HG02884 (cell line): ENCODE results near the gene TCF7L1.

ENCODE experiments used
- ATAC-seq: cut with Tn5 transposase; IDR thresholded peaks from one replicate; pipeline ENCODE4 v1.9.1; 2021; ENCODE audit warnings: mild to moderate bottlenecking, moderate library complexity; ENCODE audit not compliant: unreplicated experiment

Gene TCF7L1

DNA sequence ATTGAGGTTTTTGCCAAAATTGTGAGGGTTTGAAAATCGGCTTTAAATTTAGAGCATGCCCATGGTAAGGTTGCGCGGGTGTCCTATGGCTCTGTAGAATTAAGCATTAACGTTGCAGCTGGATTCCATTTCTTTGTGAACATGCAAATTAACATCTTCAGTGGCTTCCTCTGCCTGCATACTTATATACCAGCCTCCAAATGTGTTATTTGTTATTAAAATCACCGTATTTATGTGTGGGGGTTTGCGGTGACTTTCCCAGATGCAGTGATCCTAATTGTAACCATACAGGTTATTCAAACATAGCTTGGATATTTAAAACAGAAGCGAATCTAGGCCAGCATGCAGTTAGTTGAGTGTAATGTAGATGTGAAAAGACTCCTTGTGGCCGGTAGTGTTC lies 114.4 kb downstream of the TCF7L1 start:
- ATAC-seq, result no peak

DNA sequence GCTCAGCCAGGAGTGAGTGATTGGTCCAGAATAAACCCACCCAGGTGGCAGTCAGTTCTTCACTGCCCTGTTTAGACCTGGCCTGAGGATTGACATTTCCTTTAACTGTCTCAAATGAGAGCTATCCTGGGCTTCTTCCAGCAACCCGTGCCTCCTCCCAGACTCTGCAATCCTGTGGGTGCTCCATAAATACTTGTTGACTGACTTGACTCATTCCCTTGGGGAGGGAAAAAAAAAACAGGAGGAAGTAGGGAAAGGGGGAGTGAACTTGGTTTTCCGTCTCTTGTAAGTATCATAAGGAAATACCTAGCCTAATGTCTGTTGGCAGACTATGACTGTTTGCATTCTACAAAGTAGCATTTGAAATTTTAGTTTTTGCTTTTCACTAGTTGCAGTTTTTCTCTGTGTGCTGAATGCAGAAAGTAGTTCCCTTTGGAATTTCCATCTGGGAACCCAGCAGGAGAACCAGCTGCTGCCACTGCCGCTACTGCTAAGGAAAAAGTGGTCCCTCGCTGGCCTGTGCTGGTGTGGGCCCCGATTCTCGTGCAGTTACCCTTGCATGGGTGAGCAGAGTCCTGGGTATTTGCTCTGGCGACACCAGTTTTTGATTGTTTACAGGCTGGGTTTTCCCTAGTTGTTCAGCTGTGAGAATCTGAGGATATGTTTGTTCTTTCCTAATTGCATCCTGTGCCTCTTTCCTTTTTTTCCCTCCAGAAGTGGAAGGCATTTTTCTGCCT lies 115.7 kb downstream of the TCF7L1 start:
- ATAC-seq, result no peak

DNA sequence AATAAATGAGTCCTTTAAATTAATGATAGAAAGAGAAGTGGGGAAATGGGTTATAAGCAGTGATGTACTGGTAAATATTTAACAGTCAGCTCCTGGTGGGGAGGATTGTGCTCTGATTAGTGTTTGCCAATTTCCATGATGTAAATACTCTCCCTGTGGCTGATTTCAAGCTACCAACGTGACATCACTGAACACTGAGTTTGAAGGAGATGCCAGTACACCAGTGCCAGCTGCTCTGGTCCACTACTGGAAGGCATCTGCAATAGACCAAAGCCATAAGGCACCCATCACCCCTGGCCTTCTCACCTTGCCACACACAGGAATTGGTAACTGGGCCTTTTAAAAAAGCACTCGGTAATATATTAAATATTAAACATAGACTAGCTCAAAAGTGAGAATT lies 116.9 kb downstream of the TCF7L1 start:
- ATAC-seq, result no peak

DNA sequence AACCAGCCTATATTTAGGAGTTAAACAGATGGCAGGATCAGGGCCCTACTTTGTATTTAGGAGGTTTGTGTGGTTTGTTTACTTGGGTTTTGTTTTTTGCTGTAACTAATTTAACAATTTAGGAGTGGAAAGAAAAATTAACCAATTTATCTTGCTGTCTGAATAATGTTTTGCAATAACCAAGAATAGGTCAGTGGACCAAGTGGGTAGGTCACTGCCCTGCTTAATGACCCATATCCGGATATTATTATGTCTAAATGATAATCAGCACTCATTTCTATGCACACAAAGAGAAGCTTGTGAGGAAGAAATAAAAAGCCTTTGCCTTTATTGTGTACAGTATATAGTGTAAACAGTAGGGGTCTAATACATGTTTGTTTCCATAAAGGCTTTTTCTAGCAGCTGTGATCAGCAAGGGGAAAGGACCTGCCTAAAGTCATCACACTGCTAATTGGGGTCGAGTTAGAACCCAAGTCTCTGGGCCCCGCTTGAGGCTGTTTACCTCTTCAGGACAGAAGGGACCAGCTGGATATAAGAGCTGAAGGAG lies 118.0 kb downstream of the TCF7L1 start:
- no peak for ATAC-seq

DNA sequence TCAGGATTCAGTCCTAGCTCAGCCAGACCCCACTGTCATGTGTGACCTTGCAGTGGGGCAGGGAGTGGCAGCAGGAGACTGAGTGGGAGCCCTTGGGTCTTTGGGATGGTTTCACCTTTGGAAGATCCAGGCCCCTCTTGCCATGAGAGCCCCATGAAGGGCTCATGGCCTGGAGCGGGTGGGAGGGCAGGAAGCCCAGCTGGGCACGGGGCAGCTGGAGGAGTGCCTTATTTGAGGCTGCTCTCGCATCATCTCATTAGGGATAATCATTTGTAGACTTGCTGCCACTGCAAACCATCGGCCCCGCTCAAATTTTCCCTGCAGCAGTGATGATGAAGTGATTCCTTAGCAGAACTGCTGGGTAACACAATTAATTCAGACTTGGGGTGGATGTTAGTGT lies 120.7 kb downstream of the TCF7L1 start:
- no peak for ATAC-seq

DNA sequence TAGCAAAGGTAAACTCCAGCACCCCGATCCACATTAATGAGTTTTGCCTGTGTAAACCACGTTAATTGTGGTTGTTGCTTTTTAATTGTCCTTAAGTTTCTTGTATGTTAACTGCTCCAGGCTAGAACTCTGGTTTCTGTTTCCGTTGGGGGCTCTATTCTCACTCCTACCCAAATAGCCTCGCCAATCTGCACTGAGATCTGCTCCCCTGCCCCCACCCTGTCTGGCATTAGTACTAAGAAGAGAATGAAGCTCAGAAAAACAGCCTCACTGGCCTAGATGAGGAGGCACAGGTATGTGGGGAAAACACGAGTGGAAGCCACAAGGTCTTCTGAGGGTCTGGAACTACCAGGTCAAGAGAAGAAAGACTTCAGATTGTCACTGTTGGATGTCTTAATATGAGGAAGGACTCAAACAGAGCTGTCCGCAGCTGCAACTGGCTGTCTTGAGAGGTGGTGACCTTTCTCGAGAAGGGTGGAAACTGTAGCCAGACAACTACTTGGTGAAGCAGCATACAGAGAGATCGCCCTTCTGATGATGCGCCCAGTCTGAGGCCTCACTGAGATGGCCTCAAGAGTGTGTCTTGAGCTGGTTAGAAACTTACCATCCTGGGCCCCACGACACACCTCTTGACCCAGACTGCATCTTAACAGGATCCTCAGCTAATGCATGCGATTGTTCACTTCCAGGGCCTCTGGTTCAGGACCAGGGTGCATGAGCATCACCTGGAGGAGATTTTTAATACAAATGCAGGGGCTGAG lies 121.5 kb downstream of the TCF7L1 start:
- no peak for ATAC-seq

DNA sequence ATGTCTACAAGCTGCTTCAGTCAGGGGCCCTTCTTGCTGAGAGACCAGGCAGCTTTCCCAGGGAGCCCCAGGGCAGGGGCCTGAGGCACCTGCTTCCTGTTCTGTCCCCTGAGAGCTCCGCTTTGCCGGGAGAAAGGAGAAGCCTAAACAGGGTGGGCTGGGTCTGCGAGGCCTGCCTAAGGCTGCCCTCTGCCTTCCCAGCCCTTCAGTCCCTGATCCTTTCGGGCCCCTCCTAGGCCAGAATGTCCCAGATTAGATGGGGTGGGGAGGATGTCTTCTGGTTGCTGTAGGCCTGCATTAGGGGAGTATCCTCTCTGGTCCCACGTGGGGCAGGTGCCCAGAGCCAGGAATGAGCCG lies 122.2 kb downstream of the TCF7L1 start:
- ATAC-seq, result no peak

DNA sequence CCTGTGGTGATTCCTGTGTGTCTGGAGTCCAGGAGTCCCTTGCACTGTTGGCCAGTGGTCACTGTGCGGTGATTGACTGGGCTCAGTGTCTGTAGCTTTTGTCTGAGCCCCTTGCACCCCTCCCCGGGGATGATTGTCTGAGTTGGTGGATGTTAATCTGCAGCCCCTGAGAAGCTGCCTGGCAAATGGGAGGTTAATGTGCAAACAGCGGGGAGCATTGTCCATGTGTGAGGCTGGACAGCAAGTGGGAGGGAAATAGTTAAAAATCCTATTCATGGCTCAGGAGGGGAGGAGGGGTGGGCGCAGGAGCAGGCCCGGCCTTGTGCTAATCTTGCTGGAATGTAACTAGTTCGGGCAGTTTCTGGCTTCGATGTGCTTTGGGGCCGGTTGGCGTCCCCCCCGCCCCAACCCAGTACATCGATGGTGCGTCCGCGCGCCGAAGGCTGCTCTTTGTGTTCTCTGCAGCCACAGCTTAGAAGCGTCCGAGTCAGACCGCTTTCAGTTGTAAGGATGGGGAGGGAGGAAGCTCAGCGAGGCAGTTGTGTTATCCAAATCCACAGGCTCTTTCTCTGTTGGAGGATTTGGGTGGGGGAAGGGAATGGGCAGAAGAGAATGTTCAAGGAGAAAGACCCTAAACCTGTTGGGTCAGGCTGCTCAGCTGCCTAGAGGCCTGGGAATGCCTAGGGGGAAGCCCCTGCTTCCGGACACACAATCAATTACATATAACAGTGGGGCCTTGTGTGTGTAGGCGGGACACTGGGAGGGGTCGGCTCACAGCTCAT lies 122.8 kb downstream of the TCF7L1 start:
- no peak for ATAC-seq

DNA sequence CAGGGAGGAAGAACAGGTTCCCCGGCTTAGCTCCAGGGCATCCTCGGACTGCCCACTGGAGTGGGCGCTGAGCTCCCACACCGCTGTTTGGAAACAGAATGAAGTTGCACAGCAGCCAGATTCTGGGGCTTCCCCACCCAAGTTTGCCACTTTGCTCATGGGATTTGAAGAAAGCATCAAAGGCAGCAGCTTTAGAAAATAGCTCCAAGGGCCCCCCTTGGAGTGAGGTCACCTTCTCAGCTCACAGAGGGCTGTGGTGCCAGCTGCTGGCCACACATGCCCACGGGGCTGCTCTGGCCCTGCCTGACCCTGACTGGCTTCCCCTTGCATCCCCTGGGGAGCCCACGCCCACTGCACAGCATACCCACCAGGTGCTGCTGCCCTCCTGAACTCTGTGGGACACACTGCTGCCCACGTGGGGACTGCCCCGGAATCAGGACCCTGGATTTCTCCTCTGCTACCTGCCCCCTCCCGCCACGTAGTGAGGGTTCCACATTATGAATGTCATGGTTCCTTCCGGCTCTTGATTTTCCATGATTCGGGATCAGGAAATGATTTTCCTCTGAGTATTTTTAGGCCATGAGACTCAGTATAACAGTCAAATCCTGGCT lies 124.3 kb downstream of the TCF7L1 start:
- ATAC-seq, result no peak

DNA sequence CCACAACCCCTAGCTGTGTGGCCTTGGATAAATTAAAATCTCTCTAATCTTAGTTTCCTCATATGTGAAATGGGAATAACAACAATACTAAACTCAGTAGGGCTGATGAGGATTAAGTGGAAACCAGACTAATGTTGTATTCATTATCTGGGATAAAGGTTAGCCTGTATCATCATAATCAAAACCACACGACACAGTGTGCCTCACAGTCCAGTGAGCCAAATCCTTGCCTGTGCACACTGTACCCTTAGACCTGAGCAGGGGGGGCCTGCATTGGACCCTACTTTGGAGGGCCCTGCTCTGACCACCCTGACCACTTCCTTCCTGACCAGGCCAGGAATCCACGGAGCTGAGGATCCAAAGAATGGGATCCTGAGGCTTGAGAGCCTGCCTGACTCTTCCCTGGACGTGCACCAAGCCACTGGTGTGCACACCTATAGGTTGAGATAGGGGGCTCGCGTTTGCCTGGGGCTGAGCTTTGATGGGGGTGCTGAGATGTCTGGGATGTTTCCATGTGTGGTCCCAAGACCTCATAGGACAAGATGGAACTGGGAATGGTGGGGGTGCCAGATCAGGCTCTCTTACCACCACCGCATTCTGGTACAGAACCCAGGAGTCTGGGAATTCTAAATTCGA lies 124.9 kb downstream of the TCF7L1 start:
- no peak for ATAC-seq

DNA sequence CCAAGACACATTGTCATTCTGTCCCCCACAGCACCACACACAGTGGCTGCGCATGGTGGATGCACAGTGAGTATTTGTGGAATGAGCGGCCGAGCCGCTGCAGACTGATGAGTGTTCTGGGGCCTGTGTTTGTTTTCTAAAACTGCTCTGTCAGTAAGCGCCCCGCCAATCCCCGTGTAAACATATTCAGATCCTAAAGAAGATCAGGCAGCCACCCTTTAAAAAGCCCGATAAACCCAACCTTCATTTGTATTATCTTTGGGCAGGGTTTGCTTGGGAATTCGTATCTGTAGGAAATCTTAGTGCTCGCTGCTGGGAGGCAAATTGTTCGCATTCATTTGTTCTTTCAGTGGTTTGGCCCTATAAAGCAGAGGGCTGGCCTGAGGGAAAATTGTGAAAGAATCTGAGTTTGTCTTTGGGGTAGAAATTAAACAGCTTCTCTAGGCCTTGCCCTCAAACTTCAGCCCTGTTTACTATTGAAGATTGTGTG lies 126.0 kb downstream of the TCF7L1 start:
- ATAC-seq, result no peak

DNA sequence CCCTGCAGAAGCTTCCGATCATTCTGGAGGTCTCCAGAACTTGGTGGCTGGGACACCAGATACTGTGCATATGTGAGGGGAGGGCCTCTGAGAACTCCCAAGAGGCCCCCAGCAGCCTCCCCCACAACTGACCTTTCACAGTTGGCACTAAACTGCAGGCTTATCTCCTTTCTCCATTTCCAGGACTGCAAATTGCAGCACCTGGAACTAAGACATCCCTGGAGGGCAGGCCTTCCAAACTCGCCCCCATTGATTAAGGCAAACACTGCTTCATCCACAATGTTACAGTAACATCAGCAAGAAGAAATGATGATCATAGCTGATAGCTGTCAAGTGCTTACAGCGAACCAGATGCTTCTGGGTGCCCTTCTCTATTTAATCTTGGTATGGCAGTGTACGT lies 126.7 kb downstream of the TCF7L1 start:
- ATAC-seq, result no peak

DNA sequence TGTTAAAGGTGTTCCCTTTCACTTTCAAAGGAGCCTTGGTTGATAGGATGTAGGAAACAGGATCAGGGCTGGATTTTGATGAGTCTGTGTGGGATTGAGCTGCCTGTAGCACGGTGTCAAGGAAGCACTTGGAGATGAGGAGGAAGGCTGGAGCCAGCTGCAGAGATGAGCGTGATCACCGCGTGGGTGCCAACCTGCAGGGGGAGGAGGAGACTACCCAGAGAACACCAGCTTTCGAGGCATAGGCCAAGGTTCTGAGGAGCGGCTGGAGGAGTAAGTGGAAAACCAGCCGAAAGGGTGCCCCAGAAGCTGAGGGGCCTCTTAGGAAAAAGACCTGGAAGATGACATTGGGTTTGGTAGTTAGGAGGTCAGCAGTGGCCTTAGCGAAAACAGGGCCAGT lies 130.4 kb downstream of the TCF7L1 start:
- no peak for ATAC-seq

DNA sequence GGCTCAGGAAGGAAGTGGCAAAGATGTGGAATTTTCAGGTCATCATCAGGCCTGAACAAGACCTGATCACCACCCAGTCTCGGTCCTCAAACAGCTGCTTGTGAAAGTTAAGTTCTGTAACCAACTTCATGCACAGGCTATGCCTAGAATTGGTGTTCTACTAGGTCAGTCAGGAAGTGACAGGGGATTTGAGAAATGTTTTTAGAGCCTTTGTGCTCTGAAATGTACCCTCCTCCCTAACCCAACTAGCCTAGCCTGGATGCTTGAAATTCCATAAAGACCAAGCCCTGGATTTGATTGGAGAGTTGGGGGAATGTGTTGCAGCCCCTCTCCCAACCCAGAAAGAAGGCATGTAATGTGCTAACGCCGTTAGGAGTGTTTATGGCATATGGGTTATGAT lies 131.3 kb downstream of the TCF7L1 start:
- no peak for ATAC-seq

DNA sequence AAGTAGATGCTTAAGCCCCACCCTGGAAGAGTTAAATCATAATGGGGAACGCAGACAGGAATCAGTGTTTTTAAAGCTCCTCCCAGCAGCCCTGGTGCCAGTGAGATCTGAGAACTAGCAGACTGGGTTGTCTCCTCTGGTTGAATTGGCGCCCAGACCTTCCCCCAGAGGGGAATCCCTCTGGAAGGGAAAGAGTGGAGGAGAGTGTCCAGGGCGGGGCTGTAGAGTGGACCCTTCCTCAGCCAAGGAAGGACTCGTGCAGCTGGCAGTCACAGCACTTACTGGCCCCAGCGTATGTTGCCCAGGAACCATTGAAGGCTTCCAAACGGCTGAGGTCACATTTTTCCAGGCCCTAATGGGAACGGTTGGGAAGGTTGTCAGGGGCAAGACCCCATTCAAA lies 132.1 kb downstream of the TCF7L1 start:
- ATAC-seq, result no peak

DNA sequence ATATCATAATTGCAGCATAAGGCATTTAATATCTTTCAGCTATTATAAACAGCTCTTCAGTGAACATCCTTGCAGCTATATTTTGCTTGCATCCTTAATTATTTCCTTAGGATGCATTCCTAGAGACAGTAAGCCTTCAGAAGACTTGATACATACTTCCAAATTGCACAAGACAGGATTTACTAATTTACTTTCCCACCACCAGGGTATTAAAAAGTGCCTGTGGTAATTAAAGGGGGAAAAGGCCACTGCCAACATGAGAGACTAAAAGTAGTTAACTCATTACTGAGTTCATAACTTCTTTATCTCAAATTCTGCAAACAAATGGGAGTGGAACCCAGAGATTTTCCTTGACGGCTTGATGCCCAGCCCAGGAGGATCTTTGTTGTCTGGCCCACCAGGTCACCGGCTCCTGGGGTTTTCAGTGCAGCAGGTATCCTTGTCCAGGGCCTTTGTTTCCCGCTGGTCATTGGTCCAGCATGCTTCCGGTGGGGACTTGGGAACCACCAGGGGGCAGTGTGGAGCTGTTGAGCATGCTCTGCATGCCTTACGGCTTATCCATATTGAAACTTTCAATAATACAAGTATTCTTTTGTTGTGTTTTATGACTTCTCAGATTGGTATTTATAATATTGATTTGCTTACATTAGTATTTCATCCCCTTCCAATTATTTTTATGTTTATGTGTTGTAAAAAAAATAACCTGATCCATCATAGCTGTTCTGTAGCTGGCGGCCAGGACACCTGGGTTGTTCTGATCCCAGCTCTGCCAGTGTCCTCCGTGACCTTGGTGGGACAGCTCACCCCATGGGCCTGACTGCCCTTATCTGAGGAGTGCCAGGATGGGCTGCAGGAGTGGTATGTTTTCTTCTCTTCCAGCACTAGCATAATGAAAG lies 133.2 kb downstream of the TCF7L1 start:
- ATAC-seq, result peak; percentile 84

DNA sequence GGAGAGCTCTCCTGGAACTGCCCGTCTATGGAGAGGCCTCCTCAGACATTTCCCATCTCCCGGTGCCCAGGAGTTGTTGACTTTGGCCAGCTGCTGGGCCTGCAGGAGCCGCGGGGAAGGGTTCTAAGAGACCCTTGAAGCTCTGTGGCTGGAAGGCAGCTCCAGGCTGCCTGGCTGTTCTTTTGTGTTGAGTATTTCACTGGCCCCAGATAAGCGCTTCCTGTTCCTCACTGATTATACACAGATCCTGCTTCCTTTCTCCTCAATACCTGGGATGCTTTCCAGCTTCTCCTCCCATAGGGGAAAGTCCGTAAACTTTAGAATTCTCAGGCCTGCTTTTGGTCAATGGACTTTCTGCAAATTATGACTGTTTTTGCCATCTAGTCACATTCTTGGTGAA lies 136.8 kb downstream of the TCF7L1 start:
- ATAC-seq, result no peak

DNA sequence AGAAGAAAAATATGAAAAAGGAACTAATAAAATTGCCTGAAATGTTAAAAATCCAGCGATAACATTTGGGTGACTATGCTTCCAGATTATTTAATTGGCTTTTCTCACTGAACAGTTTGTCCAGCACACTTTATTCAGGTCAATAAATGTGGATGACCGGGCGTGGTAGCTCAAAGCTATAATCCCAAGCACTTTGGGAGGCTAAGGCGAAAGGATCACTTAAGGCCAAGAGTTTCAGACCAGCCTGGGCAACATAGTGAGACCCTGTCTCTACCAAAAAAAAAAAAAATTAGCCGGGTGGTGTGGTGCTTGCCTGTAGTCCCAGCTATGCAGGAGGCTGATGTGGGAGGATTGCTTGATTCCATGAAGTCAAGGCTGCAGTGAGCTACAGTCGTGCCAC lies 139.2 kb downstream of the TCF7L1 start:
- ATAC-seq, result no peak
